Kidney (tissue), 14 donors: ENCODE measurements around the gene PLEKHA6. TPM values are rescaled to one million over a fixed set of nuclear protein-coding genes. Genes with fewer than 3 reads are reported as not detected.

Experiments
- DNase-seq, 5 donors: peaks; one replicate each; pipeline ENCODE4 v3.0.0-alpha.2; 2013 to 2020
- FAIRE-seq: peaks from 2 replicates; lab custom pipeline; 2012; peaks lifted over from hg19 to GRCh38; lab: Jason Lieb, UNC
- H3K27ac ChIP-seq, 2 donors: one replicate each; pipeline ENCODE4 v1.7.0; 2013; ENCODE audit warnings: low read depth in 2 of 2, low read length in 2 of 2, inconsistent platforms in 1 of 2
- H3K27me3 ChIP-seq: one replicate; pipeline ENCODE4 v1.7.1; 2013; ENCODE audit warnings: low read length, inconsistent platforms; ENCODE audit not compliant: control insufficient read depth, insufficient read depth
- H3K36me3 ChIP-seq, 3 donors: one replicate each; pipeline versions ENCODE4 v1.7.0 to v1.7.1; 2013; ENCODE audit warnings: low read length in 3 of 3, control low read depth in 1 of 3, inconsistent platforms in 1 of 3; ENCODE audit not compliant: insufficient read depth in 3 of 3, control insufficient read depth in 2 of 3
- H3K4me1 ChIP-seq, 3 donors: one replicate each; pipeline versions ENCODE4 v1.7.0 to v1.7.1; 2013; ENCODE audit warnings: low read length in 3 of 3, inconsistent platforms in 1 of 3, low read depth in 1 of 3; ENCODE audit not compliant: control insufficient read depth in 2 of 3, insufficient read depth in 2 of 3
- H3K4me3 ChIP-seq, 3 donors: one replicate each; pipeline versions ENCODE4 v1.7.0 to v1.8.1; 2013; ENCODE audit warnings: low read length in 3 of 3, control low read depth in 1 of 3, inconsistent platforms in 1 of 3
- H3K9ac ChIP-seq, 3 donors: one replicate each; pipeline versions ENCODE4 v1.7.0 to v1.7.1; 2013; ENCODE audit warnings: low read length in 3 of 3, control low read depth in 1 of 3, inconsistent platforms in 1 of 3
- H3K9me3 ChIP-seq, 3 donors: one replicate each; pipeline versions ENCODE4 v1.7.0 to v1.7.1; 2013; ENCODE audit warnings: low read length in 3 of 3, control low read depth in 1 of 3, inconsistent platforms in 1 of 3; ENCODE audit not compliant: control insufficient read depth in 2 of 3, insufficient read depth in 1 of 3
- CTCF ChIP-seq: IDR thresholded peaks from 3 replicates; pipeline ENCODE4 v1.5.1; 2012; ENCODE audit warnings: mild to moderate bottlenecking, moderate library complexity, borderline replicate concordance; ENCODE audit not compliant: insufficient read depth; ENCODE audit errors: extremely low read depth
- intact Hi-C: fragments of 100-400 bp; cut with DNase I; formaldehyde crosslinking; loops from one replicate; pipeline ENCODE4 v1.11.1; 2022
- polyA plus RNA-seq: library from polyadenylated mRNA; stranded (reverse); fragments of 350-450 nt; fragmentation: Illumina TruSeq; extraction: RNeasy Lipid Tissue Mini Kit (QIAGEN cat#74804); gene quantifications from one replicate; pipeline ENCODE4 v1.2.3, GENCODE V29; 2014; ENCODE audit warnings: low read depth, low replicate concordance; ENCODE audit not compliant: insufficient read depth
- total RNA-seq: library from RNA; stranded (reverse); fragmentation: NEBNext Ultra II Directional; extraction: Animal tissue kit (Norgen Biotek cat#: 25700); gene quantifications from one replicate; pipeline ENCODE4 v1.2.1, GENCODE V29; 2021
- donor health status: control.
- donor health status: control.
- donor health status: control.
- donor health status: control.
- donor health status: control.
- donor health status: DM: yes; HTN: yes; CAD: no.
- donor health status: Normal renal cell carcinoma (clear cell type).

PLEKHA6 gene
- total and polyA plus RNA-seq, 2 donors from 2014 or later: 17.5 to 65.1 TPM

- no peak overlapping the region for H3K9ac ChIP-seq
- peaks cover 14 to 38% (median 35%) of the 10 kb centered on the region in 3 donors for H3K4me1 ChIP-seq
- H3K4me3 ChIP-seq: no peak overlapping the region
- TF ChIP-seq CTCF: no peak
- no peaks in the 10 kb centered on the region for H3K36me3 ChIP-seq
- H3K27ac ChIP-seq: peak overlapping the region in 1 of 2 donors; percentile 26
- FAIRE-seq: no peak
- no peak for DNase-seq
- intact Hi-C loops: no loop called here
- no peaks in the 10 kb centered on the region for H3K9me3 ChIP-seq
- no peaks in the 10 kb centered on the region for H3K27me3 ChIP-seq
Observed at GRCh38 chr1:204349602-204350001, 10.1 kb downstream of the PLEKHA6 start.

GRCh38 chr1:204348722-204349121 is 11.0 kb downstream of the PLEKHA6 start:
- DNase-seq (peak; percentile 85 to 96 (median 87)), FAIRE-seq (no peak)
- Histone ChIP-seq H3K27me3 (no peaks in the 10 kb centered on the region), H3K4me3 (no peak overlapping the region), H3K9ac (peak overlapping the region in 1 of 3 donors; percentile 30), H3K4me1 (peaks cover 14 to 38% (median 36%) of the 10 kb centered on the region in 3 donors), H3K27ac (peak overlapping the region; percentile 9 to 66), H3K9me3 (no peaks in the 10 kb centered on the region), H3K36me3 (no peaks in the 10 kb centered on the region)
- intact Hi-C loops: no loop called here
- TF ChIP-seq CTCF: no peak

GRCh38 chr1:204348242-204348641 is 11.5 kb downstream of the PLEKHA6 start:
- peak overlapping the region in 1 of 3 donors; percentile 10 for H3K4me3 ChIP-seq
- no peaks in the 10 kb centered on the region for H3K36me3 ChIP-seq
- TF ChIP-seq CTCF: no peak
- FAIRE-seq (no peak), DNase-seq (no peak)
- peak overlapping the region in 1 of 3 donors; percentile 47 for H3K9ac ChIP-seq
- no peaks in the 10 kb centered on the region for H3K27me3 ChIP-seq
- H3K4me1 ChIP-seq: peaks cover 14 to 39% (median 38%) of the 10 kb centered on the region in 3 donors
- peak overlapping the region; percentile 51 to 66 for H3K27ac ChIP-seq
- no peaks in the 10 kb centered on the region for H3K9me3 ChIP-seq
- intact Hi-C loops: no loop called here
